ENCODE results near the gene UBE2G2.

Gene UBE2G2

DNA sequence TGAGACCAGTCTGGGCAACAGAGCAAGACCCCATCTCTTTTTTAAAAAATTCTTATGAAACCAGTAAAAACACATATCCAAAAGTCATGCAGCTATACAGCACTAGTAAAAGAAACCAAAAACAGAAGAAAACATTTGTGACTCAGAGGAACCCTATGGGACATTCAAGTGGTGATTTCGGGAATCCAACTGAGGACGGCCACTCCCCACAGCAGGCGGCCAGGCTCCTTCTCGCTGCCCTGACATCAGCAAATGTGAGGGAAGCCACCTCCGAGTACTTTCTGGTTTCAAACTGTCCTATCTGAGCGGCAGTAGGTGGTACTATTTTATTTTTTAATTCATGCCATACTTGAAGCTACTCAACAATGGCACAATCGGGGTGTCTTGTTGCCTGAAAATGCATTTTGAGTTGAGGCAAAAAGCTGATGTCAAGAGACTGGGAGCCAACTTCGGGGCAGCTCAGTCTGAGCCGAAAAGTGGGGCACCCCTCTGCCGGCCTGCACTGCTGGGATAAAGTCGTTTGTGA, 12.9 kb upstream of the UBE2G2 start:
- no peak for DNase-seq

DNA sequence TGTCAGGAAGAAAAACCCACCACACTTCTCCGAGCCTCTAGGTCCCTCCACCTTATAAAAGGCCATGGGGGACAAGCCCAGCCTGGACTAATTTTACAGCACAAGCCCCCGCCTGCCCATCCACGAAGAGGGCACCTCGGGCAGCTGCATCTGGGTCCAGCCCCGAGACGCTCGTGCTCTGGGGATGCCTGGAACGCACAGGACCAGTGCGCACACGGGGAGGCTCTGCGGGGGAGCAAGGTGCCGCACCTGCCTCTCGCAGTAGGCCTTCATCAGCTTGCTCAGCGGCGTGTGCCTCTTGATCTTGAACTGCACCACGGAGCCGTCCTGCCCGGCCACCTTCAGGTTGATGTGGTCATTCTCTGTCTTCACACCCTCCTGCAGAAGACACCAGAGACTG, 12.1 kb upstream of the UBE2G2 start:
- DNase-seq = no peak

DNA sequence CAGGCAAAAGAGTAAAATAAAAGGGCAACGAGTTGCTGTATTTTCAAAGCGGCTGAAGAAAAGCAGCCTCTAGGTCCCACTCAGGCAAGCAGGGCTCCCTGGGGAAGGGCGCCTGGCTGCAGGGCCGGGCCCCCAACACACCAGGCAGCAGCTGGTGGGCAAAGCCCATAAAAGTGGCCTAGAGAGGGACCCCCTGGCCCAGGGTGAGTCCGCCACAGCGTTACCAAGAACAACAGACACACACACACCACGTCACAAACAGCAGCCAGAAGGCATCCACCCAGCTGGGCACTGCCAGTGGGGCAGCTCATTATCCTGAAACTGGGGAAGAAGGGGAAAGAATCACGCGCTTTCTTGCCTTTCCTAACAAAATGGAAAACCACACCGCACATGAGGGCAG, 11.5 kb upstream of the UBE2G2 start:
- no peak for DNase-seq

- no peak for DNase-seq
Observed at GRCh38 chr21:44812640-44813039, 11.0 kb upstream of the UBE2G2 start.

- DNase-seq = no peak
Observed at GRCh38 chr21:44810779-44811178, 9.2 kb upstream of the UBE2G2 start.

DNA sequence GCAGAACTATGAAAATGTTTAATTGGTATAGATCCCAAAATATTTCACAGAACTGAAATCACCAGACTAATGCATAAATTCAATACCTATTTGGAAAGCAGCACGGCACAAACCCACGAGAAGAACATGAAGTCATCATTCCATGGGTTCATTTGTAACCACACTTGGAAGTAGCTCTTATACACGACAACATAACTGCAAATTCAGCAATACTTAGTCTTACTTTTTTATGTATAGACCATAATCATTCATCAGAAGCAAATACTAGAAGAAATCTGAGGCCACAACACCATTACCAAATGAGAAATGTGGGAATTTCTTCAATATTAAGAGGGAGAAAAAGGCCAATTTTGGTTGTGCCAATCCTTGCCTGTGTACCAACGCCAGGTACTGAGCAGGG, 4.2 kb upstream of the UBE2G2 start:
- DNase-seq = no peak

DNA sequence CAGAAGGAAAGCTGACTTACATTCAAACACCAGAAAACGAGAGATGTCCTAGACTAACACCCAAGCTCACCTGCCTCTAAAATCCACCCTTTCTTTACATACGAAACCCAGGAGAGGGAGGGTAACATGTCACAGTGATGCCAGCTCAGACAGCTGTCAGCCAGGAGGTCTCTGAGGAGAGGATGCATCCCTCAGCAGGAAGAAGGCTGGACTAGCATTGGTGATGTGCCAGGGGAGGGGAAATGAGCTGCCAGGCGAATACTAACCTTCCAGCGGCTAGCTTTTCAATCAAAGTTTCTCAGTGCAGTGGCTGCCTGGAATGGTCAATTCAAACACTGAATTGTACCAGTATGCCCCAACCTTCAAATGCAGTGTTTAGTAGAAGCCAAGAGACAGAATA, 3.6 kb upstream of the UBE2G2 start:
- DNase-seq = no peak

DNA sequence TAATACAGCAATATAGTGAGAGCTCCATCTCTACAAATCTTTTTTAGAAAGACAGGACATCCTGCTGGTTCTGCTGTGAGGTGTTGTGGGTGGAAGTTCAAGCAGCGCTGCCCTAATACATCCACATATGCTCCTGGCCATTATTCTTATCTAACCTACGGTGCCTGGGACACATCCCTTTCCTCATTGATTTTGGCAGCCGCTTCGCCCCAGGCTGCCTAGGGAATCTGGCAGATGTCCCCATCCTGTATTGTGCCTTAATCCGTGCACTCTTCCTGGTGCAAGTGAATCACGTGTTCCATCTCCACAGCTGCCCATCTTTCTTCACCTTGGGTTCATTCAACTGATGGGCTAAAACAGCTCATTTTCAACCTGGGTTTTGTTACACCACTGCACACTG, 3.1 kb upstream of the UBE2G2 start:
- no peak for DNase-seq

DNA sequence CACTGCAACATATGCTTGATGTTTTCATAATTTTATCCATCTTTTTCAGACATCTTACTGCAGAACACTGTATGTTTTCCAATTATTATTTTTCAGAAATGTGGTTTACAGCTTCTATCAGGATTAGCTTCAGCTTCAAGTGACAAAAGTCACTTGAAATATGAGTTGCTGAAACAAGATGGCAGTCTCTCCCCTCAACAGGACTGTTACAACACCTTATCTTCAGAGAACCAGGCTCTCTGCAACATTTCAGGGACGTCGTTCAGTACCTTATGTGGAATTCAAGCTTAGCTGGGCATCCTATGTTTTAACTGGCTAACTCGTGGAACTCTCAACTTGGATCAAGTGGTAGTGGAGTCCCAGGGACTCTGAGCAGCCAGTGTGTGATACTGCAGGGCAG, 2.0 kb upstream of the UBE2G2 start:
- no peak for DNase-seq

GRCh38 chr21:44802396-44803153, 955 bp upstream of the UBE2G2 start:
- DNase-seq = no peak

DNA sequence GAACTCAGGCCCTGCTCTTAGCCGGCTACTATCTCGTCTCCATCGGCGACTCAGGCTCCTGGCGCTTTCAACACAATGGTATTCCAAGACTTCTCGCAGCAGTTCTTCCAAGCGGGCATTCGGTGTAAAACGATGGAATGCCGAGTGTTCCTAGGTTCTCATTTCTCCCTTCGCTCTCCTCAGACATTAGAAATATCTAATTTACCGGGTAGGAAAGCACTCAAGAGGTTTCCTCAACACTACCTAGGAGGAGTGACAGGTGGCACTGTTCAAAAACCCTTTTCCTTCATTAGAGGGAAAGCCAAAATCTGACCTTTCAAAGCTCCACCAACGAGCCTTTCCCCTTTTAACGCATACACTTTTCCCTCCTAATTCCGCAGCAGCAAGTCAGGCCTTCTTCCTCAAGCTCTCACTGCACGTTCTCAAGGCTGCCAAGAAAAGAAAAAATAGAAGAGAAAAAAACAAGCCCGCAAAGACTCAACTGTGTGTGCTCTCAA, 601 bp downstream of the UBE2G2 start:
- no peak for DNase-seq

DNA sequence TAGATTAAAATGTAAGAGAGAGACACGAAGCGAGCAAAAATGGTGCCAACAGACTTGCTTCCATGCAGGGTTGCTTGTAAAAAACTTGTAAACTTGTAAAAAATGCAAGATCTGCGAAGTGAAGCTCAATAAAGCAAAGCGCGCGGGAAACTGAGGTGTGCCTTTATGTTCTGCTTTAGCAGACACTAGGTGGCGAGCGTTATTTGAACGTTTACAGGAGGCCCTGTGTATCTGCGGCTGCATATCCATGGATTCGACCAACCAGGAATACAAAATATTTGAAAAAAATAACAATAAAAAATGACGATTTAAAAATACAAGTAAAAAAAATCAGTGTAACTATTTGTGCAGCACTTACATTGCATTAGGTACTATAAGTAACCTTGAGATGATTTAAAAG, 1.5 kb downstream of the UBE2G2 start:
- DNase-seq = no peak

GRCh38 chr21:44799646-44800045, 2.0 kb downstream of the UBE2G2 start:
- no peak for DNase-seq

- no peak for DNase-seq
Observed at GRCh38 chr21:44797775-44798174, 3.8 kb downstream of the UBE2G2 start.

DNA sequence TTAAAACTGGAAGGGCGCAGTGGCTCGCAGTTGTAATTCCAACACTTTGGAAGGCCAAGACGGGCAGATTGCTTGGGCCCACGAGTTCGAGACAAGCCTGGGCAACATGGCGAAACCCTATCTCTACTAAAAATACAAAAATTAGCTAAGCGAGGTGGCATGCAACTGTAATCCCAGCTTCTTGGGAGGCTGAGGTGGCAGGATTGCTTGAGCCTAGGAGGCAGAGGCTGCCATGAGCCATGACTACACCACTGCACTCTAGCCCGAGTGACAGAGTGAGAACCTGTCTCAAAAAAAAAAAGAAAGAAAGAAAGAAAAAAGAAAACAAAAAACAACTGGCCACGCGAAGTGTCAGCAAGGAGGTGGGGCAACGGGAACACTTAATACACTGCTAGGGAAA, 6.3 kb downstream of the UBE2G2 start:
- no peak for DNase-seq

GRCh38 chr21:44793592-44794374, 7.8 kb downstream of the UBE2G2 start:
- no peak for DNase-seq

GRCh38 chr21:44792702-44793591, 8.7 kb downstream of the UBE2G2 start:
- DNase-seq = no peak

DNA sequence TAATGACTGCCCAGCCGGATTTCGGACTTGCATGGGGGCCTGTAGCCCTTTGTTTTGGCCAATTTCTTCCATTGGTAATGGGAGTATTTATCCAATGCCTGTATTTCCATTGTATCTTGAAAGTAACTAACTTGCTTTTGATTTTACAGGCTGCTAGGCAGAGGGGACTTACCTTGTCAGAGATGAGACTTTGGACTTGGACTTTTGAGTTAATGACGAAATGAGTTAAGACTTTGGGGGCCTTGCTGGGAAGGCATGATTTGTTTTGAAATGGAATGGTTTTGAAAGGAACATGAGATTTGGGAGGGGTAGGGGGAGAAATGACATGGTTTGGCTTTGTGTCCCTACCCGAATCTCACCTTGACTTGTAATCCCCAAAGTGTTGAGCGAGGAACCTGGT, 9.6 kb downstream of the UBE2G2 start:
- no peak for DNase-seq

DNA sequence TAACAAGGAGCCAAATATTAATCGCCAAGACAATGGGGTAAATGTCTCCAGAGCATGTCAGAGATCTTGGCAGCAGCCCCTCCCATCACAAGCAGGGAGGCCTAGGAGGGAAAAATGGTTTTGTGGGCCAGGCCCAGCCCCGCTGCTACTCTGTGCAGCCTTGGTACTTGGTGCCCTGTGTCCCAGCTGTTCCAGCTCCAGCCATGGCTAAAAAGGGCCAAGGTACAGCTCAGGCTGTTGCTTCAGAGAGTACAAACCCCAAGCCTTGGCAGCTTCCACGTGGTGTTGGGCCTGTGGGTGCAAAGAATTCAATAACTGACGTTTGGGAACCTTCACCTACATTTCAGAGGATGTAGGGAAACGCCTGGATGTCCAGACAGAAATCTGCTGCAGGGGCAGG, 10.4 kb downstream of the UBE2G2 start:
- DNase-seq = no peak

- no peak for DNase-seq
Observed at GRCh38 chr21:44790368-44790767, 11.3 kb downstream of the UBE2G2 start.

- no peak for DNase-seq
Observed at GRCh38 chr21:44789880-44790279, 11.7 kb downstream of the UBE2G2 start.

DNA sequence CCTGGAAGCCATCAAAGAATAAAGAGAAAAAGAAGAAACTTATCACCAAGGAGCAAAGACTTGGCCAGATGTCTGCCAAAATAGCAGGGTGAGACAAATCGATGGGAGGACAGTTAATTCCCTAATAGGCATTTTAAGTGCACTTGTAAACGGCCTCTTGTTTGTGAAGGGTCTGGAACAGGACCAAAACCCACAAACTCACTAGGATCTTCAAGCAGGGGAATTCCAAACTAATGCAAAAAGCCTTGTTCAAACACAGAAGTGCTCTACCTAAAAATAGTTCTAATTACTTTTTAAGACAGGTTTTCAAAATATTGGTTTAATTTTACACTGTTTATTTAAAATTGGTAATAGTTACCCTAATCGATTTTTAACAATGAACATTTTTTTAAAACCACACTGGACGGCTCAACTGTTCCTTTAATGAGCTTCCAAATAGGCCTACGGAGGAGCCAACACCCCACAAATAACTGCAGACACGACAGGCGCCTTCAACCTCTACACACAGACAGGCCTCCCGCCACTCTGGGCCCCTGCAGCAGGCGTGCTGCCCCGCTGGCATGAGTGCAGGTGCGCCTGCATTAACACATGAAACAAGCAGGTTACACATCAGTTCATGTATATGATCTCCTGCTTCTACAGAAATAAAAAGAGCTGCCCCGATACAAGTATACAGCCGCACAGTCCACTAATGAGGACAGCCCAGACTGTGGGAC, 15.8 kb downstream of the UBE2G2 start:
- DNase-seq = no peak

All from activated gamma-delta T cell (primary cell).